NCI-H2196 treated with DMSO at 0.1 percent for 48 hours (cell line): ENCODE results near the gene PRF1.
"Not testable (repeated sequence)": the region's sequence is repeated elsewhere in the genome, so short reads cannot be mapped to it uniquely, and the experiment has no call there.

Source experiments
- DNase-seq: peaks from one replicate; lab custom pipeline; 2025; ENCODE audit not compliant: unreplicated experiment; lab: John Stamatoyannopoulos, UW

PRF1 gene

GRCh38 chr10:70617798-70618568 lies 15.4 kb upstream of the PRF1 start:
- DNase-seq = no peak

DNA sequence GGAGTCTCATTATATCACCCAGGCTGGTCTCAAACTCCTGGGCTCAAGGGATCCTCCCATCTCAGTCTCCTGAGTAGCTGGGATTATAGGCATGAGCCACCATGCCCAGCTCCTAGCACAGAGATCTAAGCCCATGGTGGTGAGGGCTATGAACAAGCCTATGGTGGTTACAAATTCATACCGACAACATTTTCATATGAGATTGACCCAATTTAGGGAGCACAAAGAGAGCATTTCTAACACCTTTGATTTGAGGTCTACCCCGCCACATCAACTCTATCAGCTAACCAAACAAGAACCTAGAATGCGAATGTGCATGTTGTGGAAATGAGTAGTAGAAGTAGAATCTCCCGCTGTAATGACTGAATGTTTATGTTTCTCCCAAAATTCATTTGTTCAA lies 14.2 kb upstream of the PRF1 start:
- no peak for DNase-seq

DNA sequence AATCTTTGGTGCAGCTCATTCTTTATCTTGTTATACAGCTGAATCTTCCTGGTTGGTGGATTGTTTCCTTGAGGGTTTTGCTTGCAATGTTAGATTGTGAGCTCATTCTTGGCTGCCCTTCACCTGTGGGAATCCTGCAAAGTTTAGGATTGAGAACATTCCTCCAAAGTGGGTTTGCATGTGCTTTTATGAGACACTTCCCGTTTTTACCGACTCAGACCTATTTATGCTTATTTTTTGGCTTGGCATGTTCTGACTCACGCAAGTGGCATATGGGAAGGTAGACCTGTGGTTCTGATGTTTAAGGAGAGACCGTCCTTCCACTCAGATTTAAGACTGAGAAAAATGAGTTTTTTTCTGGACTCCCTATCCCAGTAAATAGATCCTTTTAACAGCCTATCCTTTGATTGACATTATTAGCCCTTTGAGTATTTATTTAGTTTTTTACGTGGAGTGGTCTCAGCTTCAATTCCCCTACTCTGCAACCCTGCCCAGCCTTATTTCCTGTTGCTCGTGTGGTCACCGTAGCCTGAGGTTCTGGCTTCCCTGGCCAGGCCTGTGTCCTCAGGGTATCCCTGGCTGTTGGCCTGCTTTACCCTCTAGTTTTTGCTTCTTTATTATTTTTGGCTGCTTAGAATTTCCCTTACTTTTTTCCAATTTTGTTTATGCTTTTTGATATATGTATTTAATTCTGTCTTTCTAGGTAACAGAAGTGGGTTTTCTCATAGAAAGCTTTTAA lies 13.4 kb upstream of the PRF1 start:
- DNase-seq = no peak

- DNase-seq = no peak
Observed at GRCh38 chr10:70615211-70615610, 12.7 kb upstream of the PRF1 start.

- not testable (repeated sequence) for DNase-seq
Observed at GRCh38 chr10:70614364-70614763, 11.8 kb upstream of the PRF1 start.

GRCh38 chr10:70613941-70614340 lies 11.4 kb upstream of the PRF1 start:
- no peak for DNase-seq

- no peak for DNase-seq
Observed at GRCh38 chr10:70607936-70608335, 5.4 kb upstream of the PRF1 start.

- no peak for DNase-seq
Observed at GRCh38 chr10:70605161-70605560, 2.6 kb upstream of the PRF1 start.

- no peak for DNase-seq
Observed at GRCh38 chr10:70604106-70604505, 1.6 kb upstream of the PRF1 start.

DNA sequence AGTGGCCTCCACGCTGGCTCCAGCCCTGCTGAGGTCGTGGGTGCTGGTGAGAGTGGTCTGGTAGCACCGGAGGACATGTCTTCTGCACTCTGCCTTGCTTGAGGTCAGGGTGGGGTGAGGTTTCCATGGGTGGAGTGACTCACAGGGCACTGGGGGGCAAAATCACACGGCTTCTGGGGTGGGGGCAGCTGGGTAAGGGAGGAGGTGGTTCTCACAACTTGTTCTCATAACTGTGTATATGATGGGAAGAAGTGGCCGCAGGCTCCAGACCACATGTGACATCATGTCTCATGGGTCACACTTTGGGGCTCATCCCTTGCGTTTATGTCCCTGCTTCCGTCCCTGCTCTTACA lies 884 bp upstream of the PRF1 start:
- no peak for DNase-seq

DNA sequence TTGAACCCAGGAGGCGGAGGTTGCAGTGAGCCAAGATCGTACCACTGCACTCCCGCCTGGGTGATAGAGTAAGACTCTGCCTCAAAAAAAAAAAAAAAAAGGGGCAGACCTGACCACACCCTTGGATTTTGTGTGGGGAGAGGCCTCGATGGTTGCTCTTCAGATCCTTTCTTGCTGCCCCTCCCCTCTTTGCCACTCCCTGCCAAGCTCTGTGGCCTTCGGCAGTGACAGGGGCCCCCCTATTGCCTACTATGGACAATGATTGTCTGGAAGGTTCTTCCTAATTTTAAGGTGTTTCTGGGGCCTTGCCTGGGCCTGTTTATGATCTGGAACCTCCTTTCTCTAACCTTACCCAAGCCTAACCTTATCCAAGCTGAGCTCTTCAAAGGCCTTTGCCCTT lies 795 bp downstream of the PRF1 start:
- DNase-seq = no peak

GRCh38 chr10:70600512-70601395 lies 1.8 kb downstream of the PRF1 start:
- DNase-seq = no peak

DNA sequence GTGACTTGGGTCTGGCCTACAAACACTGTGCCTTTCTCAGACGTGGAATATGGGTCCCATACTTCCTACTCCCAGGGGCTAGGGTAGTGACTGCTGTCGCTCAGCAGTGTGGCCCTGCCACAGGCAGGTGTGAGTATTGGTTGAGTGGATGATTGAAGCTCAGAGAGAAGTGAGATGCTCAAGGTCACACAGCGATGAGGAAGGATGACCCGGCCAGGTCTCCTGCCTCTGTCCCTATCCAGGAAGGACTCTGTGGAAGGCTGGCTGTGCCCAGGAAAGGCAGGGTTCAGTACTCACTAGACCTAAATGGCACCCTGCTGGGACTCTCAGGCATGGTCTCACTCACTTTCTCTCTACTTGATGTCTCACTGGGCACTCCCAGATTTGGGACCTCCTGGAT lies 2.8 kb downstream of the PRF1 start:
- DNase-seq = no peak

- no peak for DNase-seq
Observed at GRCh38 chr10:70599319-70599718, 3.2 kb downstream of the PRF1 start.

DNA sequence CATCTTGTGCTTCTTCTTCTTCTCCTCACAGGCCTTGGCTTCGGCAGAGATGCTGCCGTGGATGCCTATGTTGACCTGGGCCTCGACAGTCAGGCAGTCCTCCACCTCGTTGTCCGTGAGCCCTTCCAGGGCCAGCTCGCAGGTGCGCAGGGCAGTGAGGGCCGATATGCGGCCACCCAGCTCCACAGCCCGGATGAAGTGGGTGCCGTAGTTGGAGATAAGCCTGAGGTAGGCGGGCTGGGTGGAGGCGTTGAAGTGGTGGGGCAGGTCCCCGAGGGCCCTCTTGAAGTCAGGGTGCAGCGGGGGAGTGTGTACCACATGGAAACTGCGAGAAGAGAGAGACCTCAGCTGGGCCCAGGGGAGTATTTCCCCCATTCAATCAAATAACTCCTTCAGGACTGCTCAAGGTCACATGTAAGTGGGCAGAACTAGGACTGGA lies 3.7 kb downstream of the PRF1 start:
- no peak for DNase-seq

GRCh38 chr10:70597856-70598815 lies 4.4 kb downstream of the PRF1 start:
- DNase-seq = no peak

- DNase-seq = no peak
Observed at GRCh38 chr10:70596860-70597809, 5.4 kb downstream of the PRF1 start.

GRCh38 chr10:70596110-70596798 lies 6.3 kb downstream of the PRF1 start:
- DNase-seq = no peak

GRCh38 chr10:70595566-70596016 lies 7.0 kb downstream of the PRF1 start:
- no peak for DNase-seq
